Measurements from ENCODE around the gene HMX1. TPM values are rescaled to one million over a fixed set of nuclear protein-coding genes. Genes with fewer than 3 reads are reported as not detected.

The HMX1 gene
- total RNA-seq, 2 experiments from 2014 or later = not detected

- no peak overlapping the region for H3K4me3 Mint-ChIP-seq
- POLR2A ChIA-PET = no interaction called here
- peaks cover 57% of the 10 kb centered on the region for H3K27me3 Mint-ChIP-seq
- H3K9me3 Mint-ChIP-seq (ENCODE audit: low read depth) = no peaks in the 10 kb centered on the region
- intact Hi-C loops (cut with DNase I, micrococcal nuclease) = no loop called here
- peaks cover 2% of the 10 kb centered on the region for H3K4me1 Mint-ChIP-seq
- CTCF ChIA-PET = interaction anchor here (0.6 kb wide), 1 partner anchor 29 kb away, joined by 4 read pairs; no protein-coding TSS in a partner anchor
- no peak overlapping the region for H3K27ac Mint-ChIP-seq
- no peaks in the 10 kb centered on the region for H3K36me3 Mint-ChIP-seq (ENCODE audit: low read depth)
- ATAC-seq (no peak), DNase-seq (no peak)
Observed at GRCh38 chr4:8863686-8864682, 7.7 kb downstream of the HMX1 start.

GRCh38 chr4:8862800-8863685 lies 8.6 kb downstream of the HMX1 start:
- DNase-seq = no peak
- ChIA-PET CTCF (interaction anchor here (0.7 kb wide), 1 partner anchor 13 kb away, joined by 4 read pairs; no protein-coding TSS in a partner anchor), POLR2A (no interaction called here)
- no peaks in the 10 kb centered on the region for H3K36me3 Mint-ChIP-seq (ENCODE audit: low read depth)
- H3K4me3 Mint-ChIP-seq = no peak overlapping the region
- intact Hi-C loops (cut with DNase I, micrococcal nuclease) = no loop called here
- H3K9me3 Mint-ChIP-seq (ENCODE audit: low read depth) = no peaks in the 10 kb centered on the region
- ATAC-seq = no peak
- peaks cover 53% of the 10 kb centered on the region for H3K27me3 Mint-ChIP-seq
- H3K4me1 Mint-ChIP-seq = peaks cover 2% of the 10 kb centered on the region
- H3K27ac Mint-ChIP-seq = no peak overlapping the region

- H3K27me3 Mint-ChIP-seq = peaks cover 55% of the 10 kb centered on the region
- no peak overlapping the region for H3K4me3 Mint-ChIP-seq
Observed at GRCh38 chr4:8862334-8862733, 9.3 kb downstream of the HMX1 start.

DNA sequence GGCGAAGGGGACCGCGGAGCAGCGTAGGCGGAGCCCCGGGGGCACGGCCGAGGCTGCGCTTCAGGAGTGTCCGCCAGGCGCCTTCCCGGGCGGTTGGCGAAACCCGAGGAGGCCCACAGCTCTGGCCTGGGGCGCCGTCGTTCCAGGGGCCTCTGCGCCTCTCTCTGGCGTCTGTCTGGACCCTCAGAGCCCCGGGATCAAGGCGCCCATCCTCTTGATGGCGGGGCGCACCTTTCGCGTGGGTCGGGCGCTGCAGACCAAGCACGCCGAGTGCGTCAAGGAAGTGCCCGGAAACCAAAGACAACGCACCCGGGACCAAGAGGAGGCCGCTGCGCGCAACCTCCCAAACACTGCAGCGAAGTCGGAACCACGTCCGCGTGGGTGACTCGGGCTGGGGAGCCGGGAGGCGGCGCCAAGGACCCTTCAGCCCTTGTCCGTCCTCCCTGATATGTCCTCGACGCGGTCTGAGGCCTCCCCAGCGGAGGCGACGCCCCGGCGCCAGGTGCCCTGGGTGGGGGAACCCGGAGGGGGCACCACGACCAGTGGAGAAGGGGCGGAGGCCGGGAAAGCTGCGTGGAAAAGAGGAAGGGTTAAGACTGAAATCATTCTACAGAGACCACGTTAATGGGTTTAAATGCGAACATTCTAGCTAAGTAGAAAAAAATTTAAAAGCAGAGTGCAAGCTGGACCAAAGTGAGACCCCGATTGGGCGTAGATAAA lies 9.9 kb downstream of the HMX1 start:
- CTCF ChIA-PET = no interaction called here
- peaks cover 56% of the 10 kb centered on the region for H3K27me3 Mint-ChIP-seq
- no peaks in the 10 kb centered on the region for H3K36me3 Mint-ChIP-seq (ENCODE audit: low read depth)
- intact Hi-C loops (cut with DNase I, micrococcal nuclease) = loop anchor here in 1 of 2 experiments (1.0 kb wide), 1 partner anchor 31 kb away; no protein-coding TSS in a partner anchor
- no peaks in the 10 kb centered on the region for H3K9me3 Mint-ChIP-seq (ENCODE audit: low read depth)
- no peak overlapping the region for H3K4me3 Mint-ChIP-seq
- no peak for DNase-seq
- ATAC-seq = no peak
- H3K27ac Mint-ChIP-seq = no peak overlapping the region
- H3K4me1 Mint-ChIP-seq = peaks cover 2% of the 10 kb centered on the region
- POLR2A ChIA-PET = no interaction called here

More at GRCh38 chr4:8862334-8862733, 9.3 kb downstream of the HMX1 start:
- peaks cover 2% of the 10 kb centered on the region for H3K4me1 Mint-ChIP-seq
- no peak overlapping the region for H3K27ac Mint-ChIP-seq
- H3K9me3 Mint-ChIP-seq (ENCODE audit: low read depth) = no peaks in the 10 kb centered on the region
- DNase-seq (no peak), ATAC-seq (no peak)
- intact Hi-C loops (cut with DNase I, micrococcal nuclease) = no loop called here
- no peaks in the 10 kb centered on the region for H3K36me3 Mint-ChIP-seq (ENCODE audit: low read depth)
- CTCF ChIA-PET = interaction anchor here (0.7 kb wide), 1 partner anchor 13 kb away, joined by 4 read pairs; no protein-coding TSS in a partner anchor
- POLR2A ChIA-PET = no interaction called here

DNA sequence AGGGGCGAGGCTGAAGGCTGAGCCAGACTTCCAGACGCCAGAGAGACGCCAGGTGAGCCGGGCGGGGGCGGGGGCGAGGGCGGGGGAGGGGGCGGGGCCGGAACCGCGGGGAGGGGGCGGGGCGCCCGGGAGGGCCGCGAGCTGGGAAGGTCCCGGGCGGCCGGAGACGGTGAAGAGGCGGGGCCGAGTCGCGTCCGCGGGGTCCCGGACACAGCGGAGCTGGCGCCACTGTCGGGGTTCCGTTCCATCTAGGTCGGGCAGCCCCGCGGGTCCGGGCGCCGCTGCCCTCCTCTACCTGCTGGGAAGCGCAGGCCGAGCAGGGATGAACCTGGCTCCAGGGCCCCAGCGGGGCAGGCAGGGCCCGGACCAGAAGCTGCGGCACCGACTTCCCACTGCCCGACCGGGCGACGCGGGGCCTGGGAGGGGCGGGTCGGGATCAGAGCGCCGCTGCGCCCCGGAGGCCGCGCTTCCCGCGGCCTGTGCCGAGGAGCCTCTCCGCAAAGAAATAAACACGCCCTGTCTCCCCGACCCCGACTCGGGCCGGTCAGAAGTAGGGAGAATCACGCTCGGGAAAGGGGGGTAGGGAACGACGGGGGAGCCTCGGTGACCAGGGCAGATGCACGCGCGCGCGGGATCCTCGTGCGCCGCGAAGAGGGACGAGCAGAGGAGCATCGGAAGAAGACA lies 10.6 kb downstream of the HMX1 start:
- DNase-seq (no peak), ATAC-seq (no peak)
- no peak overlapping the region for H3K27ac Mint-ChIP-seq
- peaks cover 2% of the 10 kb centered on the region for H3K4me1 Mint-ChIP-seq
- ChIA-PET POLR2A (no interaction called here), CTCF (no interaction called here)
- H3K36me3 Mint-ChIP-seq (ENCODE audit: low read depth) = no peaks in the 10 kb centered on the region
- H3K9me3 Mint-ChIP-seq (ENCODE audit: low read depth) = no peaks in the 10 kb centered on the region
- intact Hi-C loops (cut with DNase I, micrococcal nuclease) = loop anchor here in 1 of 2 experiments (1.0 kb wide), 2 partner anchors 10 to 31 kb away; partner anchors contain the start of gene HMX1
- H3K4me3 Mint-ChIP-seq = no peak overlapping the region
- H3K27me3 Mint-ChIP-seq = peaks cover 56% of the 10 kb centered on the region

GRCh38 chr4:8860096-8860891 lies 11.3 kb downstream of the HMX1 start:
- Mint-ChIP-seq H3K27me3 (peaks cover 60% of the 10 kb centered on the region), H3K9me3 (ENCODE audit: low read depth) (no peaks in the 10 kb centered on the region), H3K4me3 (no peak overlapping the region), H3K27ac (no peak overlapping the region), H3K36me3 (ENCODE audit: low read depth) (no peaks in the 10 kb centered on the region), H3K4me1 (peaks cover 2% of the 10 kb centered on the region)
- ATAC-seq (no peak), DNase-seq (no peak)
- intact Hi-C loops (cut with DNase I, micrococcal nuclease) = loop anchor here in 1 of 2 experiments (1.0 kb wide), 1 partner anchor 11 kb away; the partner anchor contains the start of gene HMX1
- ChIA-PET POLR2A (no interaction called here), CTCF (no interaction called here)

GRCh38 chr4:8859550-8860095 lies 12.0 kb downstream of the HMX1 start:
- Mint-ChIP-seq H3K36me3 (ENCODE audit: low read depth) (no peaks in the 10 kb centered on the region), H3K27me3 (peaks cover 63% of the 10 kb centered on the region), H3K9me3 (ENCODE audit: low read depth) (no peaks in the 10 kb centered on the region), H3K4me1 (peaks cover 2% of the 10 kb centered on the region), H3K4me3 (no peak overlapping the region), H3K27ac (no peak overlapping the region)
- DNase-seq (no peak), ATAC-seq (no peak)
- ChIA-PET CTCF (no interaction called here), POLR2A (no interaction called here)
- intact Hi-C loops (cut with DNase I, micrococcal nuclease) = loop anchor here (1.0 to 5.0 kb wide), 4 partner anchors 12 to 33 kb away; partner anchors contain the start of gene HMX1 (in 1 of the 2)

DNA sequence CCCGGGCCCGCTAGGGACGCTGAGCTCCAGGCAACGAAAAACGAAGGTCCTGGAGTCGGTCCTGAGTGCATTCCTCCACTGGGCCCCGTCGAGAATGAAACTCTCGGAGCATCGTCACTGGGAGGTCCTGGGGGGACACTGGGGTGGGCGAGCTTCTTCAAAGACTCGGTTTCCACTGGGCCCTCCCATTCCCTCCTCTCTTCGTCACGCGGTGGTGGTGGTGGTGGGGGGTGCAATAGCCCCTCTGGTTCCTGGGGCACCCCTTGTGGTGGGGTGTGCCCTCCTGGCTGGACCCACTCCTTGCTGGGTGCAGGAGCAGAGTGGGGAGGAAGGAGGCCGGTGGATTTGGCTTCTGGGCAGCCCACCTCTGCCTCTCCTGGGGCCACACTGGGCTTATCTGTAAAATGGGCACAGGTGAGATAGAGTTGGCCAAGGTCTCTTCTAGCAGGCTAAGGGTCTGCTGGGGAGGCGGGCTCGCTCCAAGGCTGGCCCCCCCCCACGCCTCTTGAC lies 12.9 kb downstream of the HMX1 start:
- no peak overlapping the region for H3K4me3 Mint-ChIP-seq
- CTCF ChIA-PET = no interaction called here
- intact Hi-C loops (cut with DNase I, micrococcal nuclease) = loop anchor here (2.0 to 5.0 kb wide), 3 partner anchors 16 to 34 kb away; no protein-coding TSS in a partner anchor
- H3K9me3 Mint-ChIP-seq (ENCODE audit: low read depth) = no peaks in the 10 kb centered on the region
- POLR2A ChIA-PET = no interaction called here
- H3K4me1 Mint-ChIP-seq = peaks cover 2% of the 10 kb centered on the region
- ATAC-seq (no peak), DNase-seq (no peak)
- H3K27me3 Mint-ChIP-seq = peaks cover 59% of the 10 kb centered on the region
- H3K36me3 Mint-ChIP-seq (ENCODE audit: low read depth) = no peaks in the 10 kb centered on the region
- no peak overlapping the region for H3K27ac Mint-ChIP-seq

DNA sequence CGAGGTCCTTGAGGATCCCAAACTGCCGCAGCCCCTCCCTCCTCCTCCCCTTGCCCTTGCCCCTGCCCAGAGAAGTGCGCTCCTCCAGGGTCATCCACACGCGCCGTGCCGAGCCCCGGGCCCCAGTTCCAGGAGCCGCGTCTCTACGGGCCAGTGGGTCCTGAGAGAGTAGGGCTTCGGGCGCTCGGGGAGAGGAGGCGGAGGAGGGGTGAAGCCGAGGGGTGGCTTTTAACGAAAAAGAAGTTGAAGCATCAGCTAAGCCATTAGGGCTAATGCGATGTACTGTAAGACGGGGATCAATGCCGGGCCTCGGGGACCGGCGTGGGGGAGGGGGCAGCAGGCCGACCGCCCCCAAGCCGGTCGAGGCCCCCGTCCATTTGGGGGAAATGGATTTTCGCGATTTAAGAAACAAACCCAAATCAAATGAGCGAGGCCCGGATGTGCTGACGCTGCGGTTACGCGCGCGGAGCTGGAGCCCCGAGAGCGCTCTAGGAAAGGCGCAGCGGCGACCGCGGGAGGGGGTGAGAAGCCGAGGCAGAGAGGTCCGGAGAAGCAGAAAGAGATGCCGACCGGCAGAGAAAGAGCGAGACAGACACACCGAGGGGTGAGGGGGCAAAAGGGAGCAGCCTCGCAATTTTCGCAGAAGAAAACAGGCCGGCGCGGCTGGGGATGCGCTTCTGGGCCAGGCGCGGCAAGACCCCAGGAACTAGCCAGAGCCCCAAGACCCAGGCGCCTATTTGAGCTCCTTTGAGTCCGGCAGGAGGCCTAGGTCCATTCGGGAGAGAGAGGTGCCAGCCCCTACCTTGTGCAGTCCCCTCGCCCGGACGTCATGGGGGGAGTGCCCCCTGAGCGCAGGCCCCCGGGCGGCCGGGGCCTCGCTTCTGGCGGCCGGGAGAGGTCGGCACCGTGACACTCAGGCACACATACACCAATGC lies 13.6 kb downstream of the HMX1 start:
- no peak for DNase-seq
- H3K27me3 Mint-ChIP-seq = peaks cover 62% of the 10 kb centered on the region
- no peak for ATAC-seq
- intact Hi-C loops (cut with DNase I, micrococcal nuclease) = loop anchor here (2.0 to 5.0 kb wide), 3 partner anchors 17 to 34 kb away; no protein-coding TSS in a partner anchor
- no peak overlapping the region for H3K4me3 Mint-ChIP-seq
- ChIA-PET POLR2A (no interaction called here), CTCF (no interaction called here)
- no peaks in the 10 kb centered on the region for H3K9me3 Mint-ChIP-seq (ENCODE audit: low read depth)
- no peak overlapping the region for H3K27ac Mint-ChIP-seq
- H3K4me1 Mint-ChIP-seq = peaks cover 2% of the 10 kb centered on the region
- no peaks in the 10 kb centered on the region for H3K36me3 Mint-ChIP-seq (ENCODE audit: low read depth)

Data from activated CD4-positive, alpha-beta T cell treated with anti-CD3 and anti-CD28 coated beads for 36 hours (primary cell).